ENCODE measurements around the gene SLC5A8. TPM values are rescaled to one million over a fixed set of nuclear protein-coding genes. Genes with fewer than 3 reads are reported as not detected.
"Not testable (repeated sequence)": the region's sequence is repeated elsewhere in the genome, so short reads cannot be mapped to it uniquely, and the experiment has no call there.

SLC5A8 gene
- polyA plus RNA-seq, 1 donor from 2014 or later = not detected

- Mint-ChIP-seq H3K4me3 (no peak overlapping the region), H3K4me1 (no peaks in the 10 kb centered on the region), H3K36me3 (peaks cover 2% of the 10 kb centered on the region), H3K27me3 (peaks cover 14% of the 10 kb centered on the region), H3K27ac (no peak overlapping the region), H3K9me3 (no peaks in the 10 kb centered on the region)
These were observed 5.3 kb downstream of the SLC5A8 start for GRCh38 chr12:101204602-101205304.

GRCh38 chr12:101200824-101201223, 9.2 kb downstream of the SLC5A8 start:
- no peaks in the 10 kb centered on the region for H3K27me3 Mint-ChIP-seq

GRCh38 chr12:101200145-101200544, 9.9 kb downstream of the SLC5A8 start:
- Mint-ChIP-seq H3K27me3 (no peaks in the 10 kb centered on the region), H3K4me3 (no peak overlapping the region), H3K36me3 (peaks cover 2% of the 10 kb centered on the region), H3K27ac (no peak overlapping the region), H3K9me3 (peaks cover 0 to under 1% (median 0%) of the 10 kb centered on the region in 3 donors), H3K4me1 (peaks cover 0 to 2% (median 0%) of the 10 kb centered on the region in 3 donors)

More at GRCh38 chr12:101200824-101201223, 9.2 kb downstream of the SLC5A8 start:
- Mint-ChIP-seq H3K4me1 (peaks cover 0 to 2% (median 0%) of the 10 kb centered on the region in 3 donors), H3K36me3 (peaks cover 2% of the 10 kb centered on the region), H3K27ac (no peak overlapping the region), H3K4me3 (no peak overlapping the region), H3K9me3 (no peaks in the 10 kb centered on the region)

GRCh38 chr12:101186291-101186690, 23.7 kb downstream of the SLC5A8 start:
- Mint-ChIP-seq H3K27ac (no peak overlapping the region), H3K36me3 (no peaks in the 10 kb centered on the region), H3K27me3 (peaks cover 3% of the 10 kb centered on the region), H3K4me1 (no peaks in the 10 kb centered on the region), H3K4me3 (no peak overlapping the region), H3K9me3 (peaks cover 0 to 3% (median 0%) of the 10 kb centered on the region in 3 donors)

GRCh38 chr12:101181776-101182175, 28.3 kb downstream of the SLC5A8 start:
- no peaks in the 10 kb centered on the region for H3K36me3 Mint-ChIP-seq
- no peak overlapping the region for H3K27ac Mint-ChIP-seq
- H3K9me3 Mint-ChIP-seq = peaks cover 0 to 3% (median 0%) of the 10 kb centered on the region in 3 donors
- H3K27me3 Mint-ChIP-seq = no peaks in the 10 kb centered on the region
- H3K4me3 Mint-ChIP-seq = no peak overlapping the region
- H3K4me1 Mint-ChIP-seq = no peaks in the 10 kb centered on the region

- H3K27me3 Mint-ChIP-seq = peaks cover 2% of the 10 kb centered on the region
- H3K4me3 Mint-ChIP-seq = no peak overlapping the region
- no peak overlapping the region for H3K27ac Mint-ChIP-seq
- H3K36me3 Mint-ChIP-seq = no peaks in the 10 kb centered on the region
- peaks cover 0 to 2% (median 0%) of the 10 kb centered on the region in 3 donors for H3K4me1 Mint-ChIP-seq
- peaks cover 0 to 6% (median 2%) of the 10 kb centered on the region in 3 donors for H3K9me3 Mint-ChIP-seq
These were observed 35.5 kb downstream of the SLC5A8 start for GRCh38 chr12:101174541-101174940.

- peaks cover 0 to 2% (median 0%) of the 10 kb centered on the region in 3 donors for H3K4me1 Mint-ChIP-seq
- H3K9me3 Mint-ChIP-seq = peaks cover 0 to 6% (median 2%) of the 10 kb centered on the region in 3 donors
- H3K27ac Mint-ChIP-seq = no peak overlapping the region
These were observed 36.8 kb downstream of the SLC5A8 start for GRCh38 chr12:101173197-101173749.

GRCh38 chr12:101172316-101172715, 37.7 kb downstream of the SLC5A8 start:
- no peak overlapping the region for H3K27ac Mint-ChIP-seq
- H3K36me3 Mint-ChIP-seq = no peaks in the 10 kb centered on the region
- peaks cover 2% of the 10 kb centered on the region for H3K27me3 Mint-ChIP-seq
- peaks cover 0 to 6% (median 2%) of the 10 kb centered on the region in 3 donors for H3K9me3 Mint-ChIP-seq
- H3K4me1 Mint-ChIP-seq = peaks cover 0 to 2% (median 0%) of the 10 kb centered on the region in 3 donors
- no peak overlapping the region for H3K4me3 Mint-ChIP-seq

More at GRCh38 chr12:101173197-101173749, 36.8 kb downstream of the SLC5A8 start:
- no peaks in the 10 kb centered on the region for H3K36me3 Mint-ChIP-seq
- H3K4me3 Mint-ChIP-seq = no peak overlapping the region
- peaks cover 2% of the 10 kb centered on the region for H3K27me3 Mint-ChIP-seq

GRCh38 chr12:101168001-101168400, 42.0 kb downstream of the SLC5A8 start:
- Mint-ChIP-seq H3K4me1 (no peaks in the 10 kb centered on the region), H3K4me3 (no peak overlapping the region), H3K36me3 (no peaks in the 10 kb centered on the region), H3K9me3 (peaks cover 0 to 2% (median 0%) of the 10 kb centered on the region in 3 donors), H3K27me3 (peaks cover 2% of the 10 kb centered on the region), H3K27ac (no peak overlapping the region)

- H3K36me3 Mint-ChIP-seq = no peaks in the 10 kb centered on the region
- H3K9me3 Mint-ChIP-seq = peaks cover 0 to 4% (median under 1%) of the 10 kb centered on the region in 3 donors
- H3K27ac Mint-ChIP-seq = no peak overlapping the region
- H3K4me1 Mint-ChIP-seq = no peaks in the 10 kb centered on the region
- H3K4me3 Mint-ChIP-seq = no peak overlapping the region
- H3K27me3 Mint-ChIP-seq = peaks cover 2% of the 10 kb centered on the region
These were observed 43.2 kb downstream of the SLC5A8 start for GRCh38 chr12:101166866-101167265.

GRCh38 chr12:101165319-101165718, 44.7 kb downstream of the SLC5A8 start:
- no peak overlapping the region for H3K4me3 Mint-ChIP-seq
- H3K4me1 Mint-ChIP-seq = no peaks in the 10 kb centered on the region
- H3K9me3 Mint-ChIP-seq = peaks cover 0 to 3% (median 2%) of the 10 kb centered on the region in 3 donors
- H3K36me3 Mint-ChIP-seq = no peaks in the 10 kb centered on the region
- no peak overlapping the region for H3K27ac Mint-ChIP-seq
- no peaks in the 10 kb centered on the region for H3K27me3 Mint-ChIP-seq

GRCh38 chr12:101145777-101146431, 64.1 kb downstream of the SLC5A8 start:
- H3K4me1 Mint-ChIP-seq, H3K27ac Mint-ChIP-seq, H3K9me3 Mint-ChIP-seq, H3K36me3 Mint-ChIP-seq, H3K27me3 Mint-ChIP-seq, H3K4me3 Mint-ChIP-seq: not testable (repeated sequence)

GRCh38 chr12:101127521-101128219, 82.4 kb downstream of the SLC5A8 start:
- peaks cover 0 to 8% (median 3%) of the 10 kb centered on the region in 3 donors for H3K9me3 Mint-ChIP-seq
- H3K4me3 Mint-ChIP-seq = no peak overlapping the region
- no peaks in the 10 kb centered on the region for H3K27me3 Mint-ChIP-seq
- no peak overlapping the region for H3K27ac Mint-ChIP-seq
- H3K36me3 Mint-ChIP-seq = no peaks in the 10 kb centered on the region
- no peaks in the 10 kb centered on the region for H3K4me1 Mint-ChIP-seq

GRCh38 chr12:101117842-101118241, 92.2 kb downstream of the SLC5A8 start:
- Mint-ChIP-seq H3K27ac (no peak overlapping the region), H3K36me3 (no peaks in the 10 kb centered on the region), H3K27me3 (no peaks in the 10 kb centered on the region), H3K4me1 (no peaks in the 10 kb centered on the region), H3K9me3 (peaks cover 0 to 8% (median 3%) of the 10 kb centered on the region in 3 donors), H3K4me3 (no peak overlapping the region)

GRCh38 chr12:101116911-101117310, 93.1 kb downstream of the SLC5A8 start:
- Mint-ChIP-seq H3K9me3 (peaks cover 0 to 8% (median 3%) of the 10 kb centered on the region in 3 donors), H3K36me3 (no peaks in the 10 kb centered on the region), H3K27ac (peak overlapping the region in 1 of 3 donors; percentile 24)

More at GRCh38 chr12:101116911-101117310, 93.1 kb downstream of the SLC5A8 start:
- H3K4me1 Mint-ChIP-seq = no peaks in the 10 kb centered on the region
- H3K4me3 Mint-ChIP-seq = no peak overlapping the region
- H3K27me3 Mint-ChIP-seq = no peaks in the 10 kb centered on the region
